Prostate gland (tissue), 2 donors: ENCODE results near the gene ACAD11.

ENCODE experiments used
- CTCF ChIP-seq, 4 experiments: fragments of 200-600 bp in 2 of 4; fragments of 450-650 bp in 2 of 4; sonication (generic) in 2 of 4; IDR thresholded peaks; 1 replicate in 3 of 4; 2 replicates in 1 of 4; pipeline ENCODE4 v1.5.1; 2016 to 2019; ENCODE audit warnings: antibody characterized with exemption in 4 of 4, mild to moderate bottlenecking in 2 of 4, moderate library complexity in 2 of 4
- POLR2A ChIP-seq: fragments of 450-650 bp; IDR thresholded peaks from one replicate; pipeline ENCODE4 v1.6.1; 2016; ENCODE audit warnings: antibody characterized with exemption, mild to moderate bottlenecking
- POLR2AphosphoS5 ChIP-seq: sonication (generic); formaldehyde crosslinking; IDR thresholded peaks from one replicate; pipeline ENCODE4 v1.6.1; 2017; ENCODE audit warnings: antibody characterized with exemption

GRCh38 chr3:132615881-132616280 is 43.7 kb downstream of the ACAD11 start:
- TF ChIP-seq CTCF (IDR thresholded peaks at IDR 0.05) (no peak), POLR2A (no peak), POLR2AphosphoS5 (no peak)
